ENCODE results near the gene TTLL1. TPM values are rescaled to one million over a fixed set of nuclear protein-coding genes. Genes with fewer than 3 reads are reported as not detected.

TTLL1 gene
- total RNA-seq, 1 donor from 2014 or later = 6.3 TPM

DNA sequence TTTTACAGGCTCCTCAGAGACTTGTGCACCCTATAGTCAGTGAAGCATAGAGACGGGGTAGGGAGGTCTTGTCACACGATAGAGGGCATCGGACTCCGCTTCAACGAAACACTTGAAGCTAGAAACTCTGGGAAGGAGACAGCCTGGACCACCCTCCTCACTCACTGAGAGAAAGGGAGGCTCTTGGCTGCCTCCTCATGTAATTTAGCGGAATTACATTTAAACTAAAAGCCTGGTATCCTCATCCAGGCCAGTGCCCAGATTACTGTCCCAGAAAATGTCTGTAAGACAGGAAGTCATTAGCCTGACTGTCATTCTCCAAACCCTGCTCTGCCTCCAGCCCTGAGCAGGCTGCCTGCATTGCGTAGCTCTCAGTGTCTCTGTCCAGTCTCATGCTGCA lies 36.0 kb downstream of the TTLL1 start:
- DNase-seq (ENCODE audit: low read depth) (no peak), FAIRE-seq (no peak)
- Histone ChIP-seq H3K4me3 (ENCODE audit: low read depth, low read length) (no peak overlapping the region), H3K36me3 (ENCODE audit: control insufficient read depth, insufficient read depth, low read length) (no peaks in the 10 kb centered on the region), H3K27me3 (ENCODE audit: control insufficient read depth, insufficient read depth, low read length) (no peaks in the 10 kb centered on the region)
- TF ChIP-seq, protein P1, sequence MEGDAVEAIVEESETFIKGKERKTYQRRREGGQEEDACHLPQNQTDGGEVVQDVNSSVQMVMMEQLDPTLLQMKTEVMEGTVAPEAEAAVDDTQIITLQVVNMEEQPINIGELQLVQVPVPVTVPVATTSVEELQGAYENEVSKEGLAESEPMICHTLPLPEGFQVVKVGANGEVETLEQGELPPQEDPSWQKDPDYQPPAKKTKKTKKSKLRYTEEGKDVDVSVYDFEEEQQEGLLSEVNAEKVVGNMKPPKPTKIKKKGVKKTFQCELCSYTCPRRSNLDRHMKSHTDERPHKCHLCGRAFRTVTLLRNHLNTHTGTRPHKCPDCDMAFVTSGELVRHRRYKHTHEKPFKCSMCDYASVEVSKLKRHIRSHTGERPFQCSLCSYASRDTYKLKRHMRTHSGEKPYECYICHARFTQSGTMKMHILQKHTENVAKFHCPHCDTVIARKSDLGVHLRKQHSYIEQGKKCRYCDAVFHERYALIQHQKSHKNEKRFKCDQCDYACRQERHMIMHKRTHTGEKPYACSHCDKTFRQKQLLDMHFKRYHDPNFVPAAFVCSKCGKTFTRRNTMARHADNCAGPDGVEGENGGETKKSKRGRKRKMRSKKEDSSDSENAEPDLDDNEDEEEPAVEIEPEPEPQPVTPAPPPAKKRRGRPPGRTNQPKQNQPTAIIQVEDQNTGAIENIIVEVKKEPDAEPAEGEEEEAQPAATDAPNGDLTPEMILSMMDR (IDR thresholded peaks at IDR 0.05; ENCODE audit: insufficient read depth, low read length, severe bottlenecking) = no peak

DNA sequence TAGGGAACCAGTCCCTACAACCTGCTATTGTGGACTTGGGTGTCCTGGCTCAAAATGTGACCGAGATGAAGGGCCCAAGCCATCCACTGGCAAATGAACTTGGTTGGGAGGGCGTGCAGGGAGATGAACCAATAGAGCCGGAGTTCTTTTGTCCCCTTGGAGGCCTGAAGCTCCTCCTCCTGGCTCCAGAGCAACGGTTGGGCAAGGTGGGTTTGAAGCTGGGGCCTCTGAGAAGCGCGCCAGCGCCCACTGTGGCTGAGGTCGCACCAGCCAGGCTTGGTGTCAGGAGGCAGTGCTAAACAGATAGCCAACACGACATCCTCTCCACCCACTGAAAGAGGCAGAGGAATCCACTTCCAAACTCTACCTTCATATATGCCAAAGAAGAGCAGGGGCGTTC lies 38.2 kb downstream of the TTLL1 start:
- DNase-seq (ENCODE audit: low read depth) = no peak
- Histone ChIP-seq H3K36me3 (ENCODE audit: control insufficient read depth, insufficient read depth, low read length) (no peaks in the 10 kb centered on the region), H3K27me3 (ENCODE audit: control insufficient read depth, insufficient read depth, low read length) (no peaks in the 10 kb centered on the region), H3K4me3 (ENCODE audit: low read depth, low read length) (no peak overlapping the region)
- TF ChIP-seq, protein P1 (IDR thresholded peaks at IDR 0.05; ENCODE audit: insufficient read depth, low read length, severe bottlenecking) = no peak
- peak; percentile 7 for FAIRE-seq

DNA sequence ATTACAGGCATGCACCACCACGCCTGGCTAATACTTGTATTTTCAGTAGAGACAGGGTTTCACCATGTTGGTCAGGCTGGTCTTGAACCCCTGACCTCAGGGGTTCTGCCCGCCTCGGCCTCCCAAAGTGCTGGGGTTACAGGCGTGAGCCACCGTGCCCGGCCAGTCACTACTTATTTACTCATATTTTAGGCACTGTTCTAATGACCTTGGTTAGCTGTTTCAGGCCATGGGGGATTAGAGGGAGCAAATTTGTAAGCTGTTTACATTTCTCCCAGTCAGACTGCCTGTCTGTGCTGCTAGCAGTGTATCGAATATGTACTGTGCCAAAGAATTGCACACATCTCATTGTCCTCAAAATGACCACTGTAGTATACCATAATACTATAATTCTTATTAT lies 41.6 kb downstream of the TTLL1 start:
- DNase-seq (ENCODE audit: low read depth) (no peak), FAIRE-seq (no peak)
- Histone ChIP-seq H3K27me3 (ENCODE audit: control insufficient read depth, insufficient read depth, low read length) (no peaks in the 10 kb centered on the region), H3K4me3 (ENCODE audit: low read depth, low read length) (no peak overlapping the region), H3K36me3 (ENCODE audit: control insufficient read depth, insufficient read depth, low read length) (no peaks in the 10 kb centered on the region)
- TF ChIP-seq, protein P1 (IDR thresholded peaks at IDR 0.05; ENCODE audit: insufficient read depth, low read length, severe bottlenecking) = no peak

DNA sequence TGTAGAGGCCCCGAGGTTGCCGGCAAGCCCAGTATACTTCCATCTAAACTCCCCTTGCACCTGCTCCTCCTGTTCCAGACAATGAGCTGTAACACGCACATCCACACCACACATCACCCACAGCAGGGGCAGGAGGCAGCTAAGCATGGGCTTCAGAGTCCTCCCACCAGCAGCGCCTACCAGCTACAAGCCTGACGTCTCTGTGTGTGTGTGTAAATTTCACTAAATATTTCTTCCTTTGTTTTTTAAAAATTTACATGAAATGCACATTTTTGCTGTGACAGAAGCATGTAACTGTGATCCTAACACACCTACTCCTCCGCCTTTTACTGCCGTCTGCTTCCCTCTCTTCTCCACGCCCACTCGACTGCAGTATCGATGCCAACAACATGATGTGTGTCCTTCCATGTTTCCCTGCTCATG lies 44.9 kb downstream of the TTLL1 start:
- TF ChIP-seq, protein P1 (IDR thresholded peaks at IDR 0.05; ENCODE audit: insufficient read depth, low read length, severe bottlenecking) = no peak
- Histone ChIP-seq H3K27me3 (ENCODE audit: control insufficient read depth, insufficient read depth, low read length) (no peaks in the 10 kb centered on the region), H3K36me3 (ENCODE audit: control insufficient read depth, insufficient read depth, low read length) (no peaks in the 10 kb centered on the region), H3K4me3 (ENCODE audit: low read depth, low read length) (no peak overlapping the region)
- DNase-seq (ENCODE audit: low read depth) = no peak
- no peak for FAIRE-seq

DNA sequence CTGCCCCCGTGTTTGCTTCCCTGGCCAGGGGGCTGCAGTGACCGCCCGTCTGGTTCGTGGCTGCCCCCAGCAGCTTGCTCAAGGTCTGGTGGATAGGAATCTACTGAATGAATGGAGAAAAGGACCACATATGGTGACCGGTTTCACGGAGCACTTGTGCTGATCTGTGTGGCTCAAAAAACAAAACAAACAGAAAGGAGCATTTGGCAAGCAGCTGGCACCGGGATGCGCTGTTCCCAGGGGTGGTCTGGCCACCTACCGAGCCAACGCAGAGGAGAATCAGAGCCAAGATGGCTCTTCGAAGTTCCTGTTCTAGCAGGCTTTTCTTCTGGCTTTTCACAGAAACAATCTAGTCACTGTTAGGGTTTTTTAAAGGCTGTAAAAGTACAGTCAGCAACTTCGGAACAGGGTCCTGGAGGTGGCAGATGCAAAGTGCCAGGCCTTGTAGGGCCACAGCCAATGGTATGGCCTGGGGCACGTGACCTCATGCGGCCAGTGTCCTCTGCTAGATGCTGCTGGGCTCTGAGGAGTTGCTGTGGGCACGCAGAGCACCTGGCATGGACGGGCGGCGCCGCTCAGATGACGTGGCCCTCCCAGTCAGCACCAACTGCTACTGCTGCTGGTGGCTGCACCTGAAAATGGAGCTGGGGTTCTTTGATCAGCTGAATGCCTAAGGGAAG lies 47.0 kb downstream of the TTLL1 start:
- Histone ChIP-seq H3K36me3 (ENCODE audit: control insufficient read depth, insufficient read depth, low read length) (no peaks in the 10 kb centered on the region), H3K27me3 (ENCODE audit: control insufficient read depth, insufficient read depth, low read length) (no peaks in the 10 kb centered on the region), H3K4me3 (ENCODE audit: low read depth, low read length) (no peak overlapping the region)
- TF ChIP-seq, protein P1 (IDR thresholded peaks at IDR 0.05; ENCODE audit: insufficient read depth, low read length, severe bottlenecking) = no peak
- DNase-seq (ENCODE audit: low read depth) = no peak
- FAIRE-seq = no peak

DNA sequence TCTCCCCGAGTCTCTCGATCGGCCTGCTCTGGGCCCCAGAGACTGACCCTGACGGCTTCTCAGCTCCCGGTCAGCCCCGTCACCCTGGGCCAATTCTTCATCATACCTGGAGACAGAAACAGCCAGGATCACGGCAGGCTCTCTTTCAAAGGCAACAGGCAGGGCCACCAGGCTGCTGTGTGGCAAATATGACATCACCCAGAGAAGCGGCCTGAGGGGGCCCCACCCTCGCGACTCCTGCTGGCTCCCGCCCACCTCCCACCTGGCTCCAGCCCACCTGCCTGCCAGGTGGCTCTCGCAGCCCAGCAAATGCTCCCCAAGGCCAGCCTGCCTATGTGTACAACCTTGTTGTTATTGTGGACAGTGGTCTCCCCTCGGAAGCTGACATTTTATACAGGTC lies 49.4 kb downstream of the TTLL1 start:
- FAIRE-seq = no peak

More for the DNA sequence above, 49.4 kb downstream of the TTLL1 start:
- Histone ChIP-seq H3K27me3 (ENCODE audit: control insufficient read depth, insufficient read depth, low read length) (no peaks in the 10 kb centered on the region), H3K4me3 (ENCODE audit: low read depth, low read length) (no peak overlapping the region), H3K36me3 (ENCODE audit: control insufficient read depth, insufficient read depth, low read length) (no peaks in the 10 kb centered on the region)
- TF ChIP-seq, protein P1 (IDR thresholded peaks at IDR 0.05; ENCODE audit: insufficient read depth, low read length, severe bottlenecking) = no peak
- DNase-seq (ENCODE audit: low read depth) = no peak
